Epidermal melanocyte (primary cell): ENCODE results near the gene ADAT3.
A peak's percentile ranks its signal among the peaks of the same experiment; 100 is the strongest.

Experiments
- DNase-seq: peaks from one replicate; pipeline ENCODE4 v3.0.0; 2011; ENCODE audit warnings: low spot score; ENCODE audit not compliant: insufficient read length

Gene ADAT3

DNA sequence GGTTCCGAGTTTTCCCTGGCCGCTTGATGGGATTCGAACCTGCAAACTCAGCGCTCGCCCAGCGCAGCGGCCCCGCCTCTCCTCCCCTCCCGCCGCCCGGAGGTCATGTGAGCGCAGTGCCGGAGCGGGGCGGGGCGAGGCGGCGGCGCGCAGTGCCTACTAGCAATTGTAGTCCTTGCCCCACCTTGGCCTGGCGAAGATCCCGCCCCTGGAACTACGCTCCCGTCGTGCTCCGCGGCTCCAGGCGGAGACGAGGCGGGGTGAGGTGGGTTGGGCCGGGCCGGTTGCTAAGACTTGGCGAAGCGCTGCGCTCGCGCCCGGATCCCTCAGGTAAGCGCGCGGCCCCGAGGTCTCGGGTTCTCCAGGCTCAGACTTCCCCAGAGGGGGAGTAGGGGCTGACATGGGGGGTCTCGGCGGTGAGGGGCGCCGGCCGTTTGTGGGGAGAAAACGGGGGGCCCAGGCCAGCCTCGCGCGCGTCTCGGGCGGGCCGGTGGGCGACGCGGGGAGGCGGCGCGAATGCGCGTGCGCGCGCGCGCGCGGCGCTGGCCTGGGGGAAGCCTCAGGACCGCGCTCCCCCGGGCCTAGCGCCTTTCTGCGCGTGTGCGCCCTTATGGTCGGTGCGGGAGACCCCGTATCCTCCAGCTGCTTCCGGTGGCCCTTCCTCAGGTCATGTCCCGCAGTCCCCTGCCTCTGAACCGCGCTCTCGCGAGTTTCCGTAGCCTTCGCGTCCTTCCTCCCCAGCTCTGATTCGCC is at the start of gene ADAT3, which contains the start of gene SCAMP4:
ADAT3 (plus strand) TSS at position 290 of the 753 bp plus-strand sequence. CDS start 6,649 bp downstream, outside the sequence.
SCAMP4 (plus strand) TSS at position 290 of the 753 bp plus-strand sequence. CDS start 9,621 bp downstream, outside the sequence.
- DNase-seq = peak; percentile 88

DNA sequence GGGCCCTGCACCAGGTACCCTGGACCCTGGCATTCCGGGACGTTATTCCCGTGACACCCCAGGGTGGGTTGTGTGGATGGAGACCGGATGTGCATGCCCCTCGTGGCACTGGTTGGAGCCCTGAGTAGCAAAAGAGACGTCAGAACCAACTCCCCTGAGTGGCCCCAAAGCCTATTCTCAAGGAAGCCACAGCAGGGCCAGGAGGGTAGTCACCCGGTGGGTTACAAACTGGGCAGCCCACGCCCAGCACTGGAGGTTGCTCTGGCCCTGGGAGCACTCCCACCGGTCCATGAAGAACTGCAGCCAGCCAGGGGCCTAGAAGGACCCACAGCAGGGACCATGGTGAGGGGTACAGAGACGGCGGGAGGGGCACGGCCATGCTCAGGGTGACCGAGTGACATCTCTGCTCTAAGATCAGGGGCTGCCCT is 49.4 kb upstream of the ADAT3 start:
- no peak for DNase-seq

DNA sequence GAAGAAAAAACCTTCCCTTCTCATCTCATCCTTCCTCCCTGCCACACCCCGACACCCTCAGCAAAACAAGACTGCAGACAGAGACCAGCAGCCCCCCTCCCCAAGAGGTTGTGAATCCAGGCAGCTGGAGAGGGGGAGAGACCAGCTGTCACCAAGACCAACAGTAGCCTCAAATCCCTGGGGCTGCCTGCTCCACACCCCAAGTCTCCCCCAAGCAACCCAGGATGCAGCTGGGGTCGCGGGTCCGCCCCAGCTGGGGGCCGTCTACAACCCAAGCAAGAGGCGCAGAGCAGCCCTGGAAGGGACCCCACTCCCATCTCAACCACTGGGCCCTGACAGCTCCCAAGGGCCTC is 48.9 kb upstream of the ADAT3 start:
- no peak for DNase-seq

- peak; percentile 82 for DNase-seq
Observed at GRCh38 chr19:1856698-1857603, 48.2 kb upstream of the ADAT3 start.

DNA sequence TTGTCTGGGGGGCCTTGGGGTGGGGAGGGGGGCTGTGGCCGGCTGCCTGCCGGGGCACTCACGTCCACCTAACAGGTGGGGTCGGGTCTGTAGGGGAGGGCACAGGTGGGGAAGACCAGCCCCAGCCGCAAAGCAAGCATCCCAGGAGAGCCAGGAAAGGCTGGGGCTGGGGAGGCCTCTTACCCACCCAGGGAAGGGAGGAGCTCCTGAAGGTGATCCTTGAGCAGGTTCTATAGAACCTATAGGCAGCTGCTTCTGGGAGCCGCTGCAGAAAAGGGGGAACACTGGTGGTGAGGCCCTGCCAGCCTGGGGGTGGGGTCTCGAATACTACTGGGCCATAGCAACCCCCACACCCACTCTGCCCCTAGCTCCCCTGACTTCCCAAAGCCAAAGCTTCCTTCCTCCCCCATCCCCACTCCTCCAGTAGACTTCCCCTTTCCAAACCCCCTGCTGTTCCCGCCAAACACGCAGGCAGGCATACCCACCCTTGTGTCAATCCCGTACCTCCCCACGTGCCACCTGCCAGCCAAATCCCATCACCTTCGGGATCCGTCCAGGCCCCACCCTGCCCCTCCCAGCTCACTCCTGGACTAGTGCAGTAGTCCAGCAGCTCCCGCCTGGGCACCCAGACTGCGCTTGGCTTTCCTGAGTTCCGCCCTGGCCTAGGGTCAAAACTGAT is 47.4 kb upstream of the ADAT3 start:
- DNase-seq = no peak

DNA sequence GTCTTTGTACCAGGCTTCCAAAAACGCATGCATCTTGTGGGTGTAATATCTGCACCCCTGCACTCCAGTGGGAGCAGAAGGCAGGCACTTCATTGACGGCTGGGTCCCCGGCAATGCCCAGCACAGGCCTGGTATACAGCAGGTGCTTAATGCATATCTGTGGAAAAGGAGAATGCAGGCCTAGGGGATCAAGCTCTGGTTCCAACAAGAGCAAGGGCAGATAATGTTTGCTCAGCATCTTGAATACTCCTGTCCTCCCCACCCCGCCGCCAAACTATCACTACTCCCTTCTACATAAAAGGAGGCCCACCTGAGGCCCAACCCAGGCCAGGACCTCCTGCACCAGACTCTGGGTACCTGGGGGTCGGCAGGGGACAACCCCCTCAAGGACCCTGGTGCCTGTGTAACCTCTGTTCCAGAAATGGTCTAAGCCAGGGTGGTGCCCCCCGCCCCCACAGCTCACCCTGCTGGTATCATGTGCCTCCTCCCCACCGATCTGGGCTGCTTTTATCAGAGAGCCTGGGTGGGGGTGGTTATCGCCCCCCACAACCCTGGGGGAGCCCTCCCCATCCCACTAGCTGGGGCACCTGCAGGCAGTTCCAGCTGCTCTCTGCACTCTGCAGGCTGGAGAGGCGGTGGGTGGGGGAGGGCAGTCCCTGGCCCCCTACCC is 46.7 kb upstream of the ADAT3 start:
- DNase-seq = no peak

DNA sequence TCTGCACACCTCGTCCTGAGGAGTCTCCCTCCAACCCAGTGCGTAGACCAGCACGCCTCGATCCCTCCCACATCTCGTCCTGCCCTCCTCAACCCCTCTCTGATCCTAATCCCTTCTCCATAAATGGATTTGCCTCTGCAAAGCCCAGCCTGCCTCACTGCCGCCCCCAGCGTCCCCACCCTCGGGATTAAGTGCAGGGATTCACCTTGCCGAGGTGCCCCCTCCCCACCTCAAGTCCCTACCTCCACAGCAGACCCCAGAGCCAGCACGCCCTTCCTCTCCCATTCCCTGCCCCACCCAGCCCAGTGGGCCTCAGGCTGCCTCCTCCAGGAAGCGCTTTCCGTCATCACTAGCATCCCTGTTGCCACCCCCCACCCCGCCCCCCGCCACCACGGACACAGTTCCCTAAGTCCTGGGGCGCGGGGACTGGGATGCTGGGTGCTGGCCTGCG is 45.8 kb upstream of the ADAT3 start:
- DNase-seq = no peak

GRCh38 chr19:1860042-1860775 is 45.0 kb upstream of the ADAT3 start:
- no peak for DNase-seq

GRCh38 chr19:1860821-1861598 is 44.2 kb upstream of the ADAT3 start:
- DNase-seq = no peak

DNA sequence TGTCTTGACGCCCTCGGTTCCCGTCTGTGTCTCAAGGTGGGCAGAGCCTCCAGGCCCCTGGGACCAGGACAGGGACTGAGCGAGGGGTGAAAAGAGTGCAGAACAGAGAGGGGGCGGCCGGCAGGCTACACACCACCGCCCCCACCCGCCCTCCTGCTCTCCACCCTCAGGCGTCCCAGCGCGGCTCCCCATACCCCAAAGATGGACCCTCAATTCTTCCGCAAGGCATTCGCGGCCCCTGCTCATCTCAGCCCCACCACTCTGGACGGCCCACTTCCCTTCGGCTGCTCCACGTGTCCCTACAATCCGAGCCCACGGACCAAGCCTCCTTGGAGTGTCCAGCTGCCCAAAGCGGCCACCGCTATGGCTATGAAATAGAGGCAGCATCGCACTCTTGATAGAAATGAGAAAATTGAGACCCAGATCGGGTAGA is 43.6 kb upstream of the ADAT3 start:
- no peak for DNase-seq

DNA sequence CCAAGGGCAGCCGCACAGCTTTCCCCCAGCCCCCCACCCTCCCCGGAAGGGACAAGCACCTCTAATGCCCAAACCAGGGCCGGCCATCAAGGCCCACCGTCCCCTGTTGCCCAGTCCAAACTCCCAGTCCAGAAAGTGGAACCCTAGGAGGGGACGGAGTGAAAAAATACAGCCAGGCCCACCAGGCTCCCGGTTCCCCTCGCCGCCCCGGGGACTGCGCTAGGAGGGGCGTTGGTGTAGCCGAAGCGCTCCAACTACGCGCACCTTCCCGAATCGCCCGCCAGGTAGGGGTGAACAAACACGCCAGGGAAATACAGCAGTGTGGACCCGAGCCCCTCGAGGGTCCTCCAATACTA is 43.2 kb upstream of the ADAT3 start:
- DNase-seq = no peak

DNA sequence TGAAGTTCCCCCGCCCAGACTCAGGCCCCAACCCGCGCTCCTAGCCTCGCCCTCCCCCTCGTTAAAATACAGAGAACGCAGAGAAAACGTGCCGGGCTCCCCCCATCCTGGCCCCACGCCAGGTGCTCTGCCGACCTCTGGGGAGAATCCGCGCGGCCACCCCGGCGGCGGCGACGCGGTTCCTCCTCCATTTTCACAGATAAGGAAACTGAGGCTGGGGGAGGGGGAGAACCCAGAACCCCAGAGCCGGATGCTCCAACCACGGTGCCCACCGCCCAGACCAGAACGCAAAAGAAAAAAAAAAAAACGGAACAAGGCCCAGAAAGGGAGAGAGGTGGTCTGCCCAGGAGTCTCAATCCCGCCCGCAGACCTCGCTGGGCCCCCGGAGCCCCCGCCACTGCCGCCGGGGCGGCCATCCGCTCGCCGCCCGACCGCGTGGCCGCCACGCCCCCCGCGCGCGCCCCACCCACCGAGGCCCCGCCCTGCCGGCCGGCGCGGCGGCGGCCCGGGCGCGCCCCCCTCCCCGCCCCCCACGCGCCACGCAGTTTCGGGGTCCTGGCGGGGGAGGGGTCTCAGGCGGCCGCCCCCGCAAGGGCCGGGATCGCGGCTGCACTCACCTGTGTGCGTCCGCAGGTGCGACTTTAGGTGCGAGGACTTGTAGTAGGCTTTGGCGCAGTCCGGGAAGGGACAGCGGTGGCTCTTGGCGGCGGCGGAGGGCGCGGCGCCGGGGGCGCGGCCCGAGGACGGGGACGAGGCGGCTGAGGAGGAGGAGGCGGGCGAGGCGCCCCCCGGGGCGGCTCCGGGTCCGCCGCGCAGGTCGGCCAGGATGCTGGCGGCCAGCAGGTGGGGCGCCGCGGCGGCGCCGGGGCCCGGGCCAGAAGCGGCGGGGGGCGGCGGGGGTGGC is 42.5 kb upstream of the ADAT3 start:
- DNase-seq = no peak

GRCh38 chr19:1863328-1863637 is 41.9 kb upstream of the ADAT3 start, which contains the start of gene KLF16:
Gene KLF16, minus strand, starts transcription at chr19:1863579. Its CDS starts 82 bp downstream, at chr19:1863497.
- DNase-seq = no peak

GRCh38 chr19:1863638-1864479 is 41.3 kb upstream of the ADAT3 start:
- peak; percentile 98 for DNase-seq

GRCh38 chr19:1864480-1865171 is 40.6 kb upstream of the ADAT3 start:
- DNase-seq = peak; percentile 79

GRCh38 chr19:1865172-1866010 is 39.8 kb upstream of the ADAT3 start:
- DNase-seq = no peak
